Activated CD8-positive, alpha-beta T cell treated with anti-CD3 and anti-CD28 coated beads for 36 hours (primary cell): Measurements from ENCODE around the gene MEIOB. TPM values are rescaled to one million over a fixed set of nuclear protein-coding genes. Genes with fewer than 3 reads are reported as not detected.

Source experiments
- ATAC-seq: fragments of 200-7000 bp; cut with Tn5 transposase; one replicate; pipeline ENCODE4 v1.10.0; 2021; ENCODE audit warnings: mild to moderate bottlenecking, moderate library complexity
- CTCF ChIA-PET: fragments of 350-600 bp; sonication (Branson Sonifier 250); formaldehyde crosslinking; loops from one replicate; lab custom pipeline; 2021; ENCODE audit warnings: antibody characterized with exemption; lab: Charles Lee
- POLR2A ChIA-PET: fragments of 350-600 bp; sonication (Branson Sonifier 250); formaldehyde crosslinking; loops from one replicate; lab custom pipeline; 2021; ENCODE audit warnings: antibody characterized with exemption; lab: Charles Lee
- DNase-seq: peaks from one replicate; pipeline ENCODE4 v3.0.0-alpha.2; 2020
- H3K27ac Mint-ChIP-seq: one replicate; pipeline ENCODE4 v1.8.0; 2021; ENCODE audit warnings: mild to moderate bottlenecking, mixed read lengths
- H3K27me3 Mint-ChIP-seq: one replicate; pipeline ENCODE4 v1.8.0; 2021; ENCODE audit warnings: mixed read lengths
- H3K36me3 Mint-ChIP-seq: one replicate; pipeline ENCODE4 v1.8.0; 2021; ENCODE audit warnings: low read depth, mixed read lengths
- H3K4me1 Mint-ChIP-seq: one replicate; pipeline ENCODE4 v1.8.0; 2021; ENCODE audit warnings: low read depth, mixed read lengths
- H3K4me3 Mint-ChIP-seq: one replicate; pipeline ENCODE4 v1.8.0; 2021; ENCODE audit warnings: mild to moderate bottlenecking, moderate library complexity, mixed read lengths
- H3K9me3 Mint-ChIP-seq: one replicate; pipeline ENCODE4 v1.8.0; 2021; ENCODE audit warnings: mixed read lengths
- CTCF ChIP-seq: fragments of 200-600 bp; IDR thresholded peaks from one replicate; pipeline ENCODE4 v1.8.0; 2022; ENCODE audit warnings: antibody characterized with exemption, mild to moderate bottlenecking
- intact Hi-C: fragments of 100-400 bp; cut with micrococcal nuclease; formaldehyde crosslinking; loops from one replicate; pipeline ENCODE4 v1.10.0; 2022
- total RNA-seq, 2 experiments: library from RNA; stranded (reverse); gene quantifications; one replicate each; pipeline ENCODE4 v1.2.3, GENCODE V29; 2021

Gene MEIOB
- total RNA-seq, 2 experiments from 2014 or later: 0.34 to 0.40 TPM

GRCh38 chr16:1830213-1830612 is 41.8 kb downstream of the MEIOB start:
- no peak overlapping the region for H3K4me3 Mint-ChIP-seq

DNA sequence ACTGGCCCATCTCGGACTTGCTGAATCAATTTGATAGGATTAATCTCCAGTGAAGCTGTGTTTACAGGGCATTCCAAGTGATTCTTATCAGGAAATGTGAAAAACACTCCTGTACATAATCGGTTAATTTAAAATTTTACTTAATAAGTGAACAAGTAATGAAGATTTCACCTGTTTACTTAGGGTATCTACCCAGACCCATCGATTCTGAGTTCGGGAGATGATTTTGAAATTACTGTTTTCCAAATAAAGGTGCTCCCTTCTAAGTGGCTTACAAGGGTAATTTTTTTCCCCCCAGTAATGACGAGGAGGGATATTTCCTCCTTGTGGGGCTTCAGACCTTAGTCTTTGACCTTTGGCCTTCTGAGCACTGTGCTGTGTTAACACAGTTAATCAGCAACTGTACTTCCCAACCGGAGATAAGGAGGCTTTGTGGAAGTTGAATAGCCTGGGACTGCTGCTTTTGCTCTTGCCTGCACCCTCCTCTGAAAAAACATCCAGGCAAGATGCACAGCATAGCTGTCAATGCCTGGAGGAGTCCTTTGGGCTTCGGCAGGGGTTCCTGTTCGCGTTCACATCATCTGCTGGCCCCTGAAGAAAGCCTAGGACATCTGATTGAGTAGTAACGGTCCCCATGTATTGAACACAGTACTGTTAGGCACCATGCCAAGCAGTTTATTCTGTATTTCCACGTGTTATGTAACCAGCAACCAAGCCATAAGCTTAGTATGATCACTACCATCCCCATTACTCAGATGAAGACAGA is 43.1 kb downstream of the MEIOB start:
- peaks cover 4% of the 10 kb centered on the region for H3K36me3 Mint-ChIP-seq
- ChIA-PET CTCF (interaction anchor here (2.0 kb wide), 1 partner anchor 101 kb away, joined by 8 read pairs; no protein-coding TSS in a partner anchor), POLR2A (interaction anchor here (0.6 to 1.0 kb wide), 2 partner anchors 136 to 255 kb away, joined by 3 to 4 read pairs; partner anchors contain the start of gene RPS2)
- H3K4me1 Mint-ChIP-seq: peaks cover 40% of the 10 kb centered on the region
- TF ChIP-seq CTCF: no peak
- no peak for ATAC-seq
- peak overlapping the region; percentile 98 for H3K4me3 Mint-ChIP-seq
- H3K9me3 Mint-ChIP-seq: no peaks in the 10 kb centered on the region
- DNase-seq: no peak
- intact Hi-C loops: no loop called here
- H3K27me3 Mint-ChIP-seq: no peaks in the 10 kb centered on the region
- H3K27ac Mint-ChIP-seq: no peak overlapping the region

More at GRCh38 chr16:1830213-1830612, 41.8 kb downstream of the MEIOB start:
- intact Hi-C loops: no loop called here
- ATAC-seq (no peak), DNase-seq (no peak)
- Mint-ChIP-seq H3K36me3 (peaks cover 4% of the 10 kb centered on the region), H3K27ac (no peak overlapping the region), H3K9me3 (no peaks in the 10 kb centered on the region), H3K27me3 (no peaks in the 10 kb centered on the region), H3K4me1 (peaks cover 32% of the 10 kb centered on the region)
- no peak for TF ChIP-seq CTCF
- ChIA-PET POLR2A (no interaction called here), CTCF (interaction anchor here (2.0 kb wide), 1 partner anchor 99 kb away, joined by 8 read pairs; no protein-coding TSS in a partner anchor)

- CTCF ChIA-PET: interaction anchor here (1.2 to 1.6 kb wide), 3 partner anchors 44 to 121 kb away, joined by 4 to 8 read pairs (median 4); partner anchors contain the start of genes MAPK8IP3, NUBP2 and SPSB3
- Mint-ChIP-seq H3K9me3 (no peaks in the 10 kb centered on the region), H3K4me3 (peak within 1 kb of the TSS; percentile 98), H3K36me3 (peaks cover 4% of the 10 kb centered on the region), H3K27me3 (no peaks in the 10 kb centered on the region), H3K4me1 (peaks cover 42% of the 10 kb centered on the region), H3K27ac (peak within 1 kb of the TSS; percentile 87)
- TF ChIP-seq CTCF: no peak
- intact Hi-C loops: no loop called here
- ATAC-seq (peak; percentile 86), DNase-seq (peak; percentile 91)
- POLR2A ChIA-PET: interaction anchor here (0.8 to 1.3 kb wide), 10 partner anchors 29 to 154 kb away, joined by 3 to 7 read pairs (median 5); partner anchors contain the start of genes EME2, MRPS34, NME3 and NUBP2
These were observed 45.0 kb downstream of the MEIOB start, which contains the start of the genes FAHD1 and HAGH for GRCh38 chr16:1826691-1827573. Gene FAHD1, plus strand, starts transcription at chr16:1827206. Its CDS starts 33 bp downstream, at chr16:1827239. Gene HAGH, minus strand, starts transcription at chr16:1826825. Its CDS starts 38 bp downstream, at chr16:1826787.

- peaks cover 4% of the 10 kb centered on the region for H3K36me3 Mint-ChIP-seq
- H3K27me3 Mint-ChIP-seq: no peaks in the 10 kb centered on the region
- DNase-seq (peak; percentile 72), ATAC-seq (peak; percentile 77)
- peak overlapping the region; percentile 78 for H3K4me3 Mint-ChIP-seq
- CTCF ChIA-PET: interaction anchor here (1.3 to 1.6 kb wide), 2 partner anchors 52 to 103 kb away, joined by 4 read pairs; no protein-coding TSS in a partner anchor
- POLR2A ChIA-PET: interaction anchor here (0.8 to 1.3 kb wide), 3 partner anchors 47 to 155 kb away, joined by 3 to 5 read pairs (median 4); no protein-coding TSS in a partner anchor
- H3K9me3 Mint-ChIP-seq: no peaks in the 10 kb centered on the region
- peak; percentile 30 for TF ChIP-seq CTCF
- intact Hi-C loops: no loop called here
- H3K4me1 Mint-ChIP-seq: peaks cover 42% of the 10 kb centered on the region
- H3K27ac Mint-ChIP-seq: peak overlapping the region; percentile 81
These were observed 45.9 kb downstream of the MEIOB start for GRCh38 chr16:1825864-1826690.
